ENCODE data around the gene EYA4.

The EYA4 gene

DNA sequence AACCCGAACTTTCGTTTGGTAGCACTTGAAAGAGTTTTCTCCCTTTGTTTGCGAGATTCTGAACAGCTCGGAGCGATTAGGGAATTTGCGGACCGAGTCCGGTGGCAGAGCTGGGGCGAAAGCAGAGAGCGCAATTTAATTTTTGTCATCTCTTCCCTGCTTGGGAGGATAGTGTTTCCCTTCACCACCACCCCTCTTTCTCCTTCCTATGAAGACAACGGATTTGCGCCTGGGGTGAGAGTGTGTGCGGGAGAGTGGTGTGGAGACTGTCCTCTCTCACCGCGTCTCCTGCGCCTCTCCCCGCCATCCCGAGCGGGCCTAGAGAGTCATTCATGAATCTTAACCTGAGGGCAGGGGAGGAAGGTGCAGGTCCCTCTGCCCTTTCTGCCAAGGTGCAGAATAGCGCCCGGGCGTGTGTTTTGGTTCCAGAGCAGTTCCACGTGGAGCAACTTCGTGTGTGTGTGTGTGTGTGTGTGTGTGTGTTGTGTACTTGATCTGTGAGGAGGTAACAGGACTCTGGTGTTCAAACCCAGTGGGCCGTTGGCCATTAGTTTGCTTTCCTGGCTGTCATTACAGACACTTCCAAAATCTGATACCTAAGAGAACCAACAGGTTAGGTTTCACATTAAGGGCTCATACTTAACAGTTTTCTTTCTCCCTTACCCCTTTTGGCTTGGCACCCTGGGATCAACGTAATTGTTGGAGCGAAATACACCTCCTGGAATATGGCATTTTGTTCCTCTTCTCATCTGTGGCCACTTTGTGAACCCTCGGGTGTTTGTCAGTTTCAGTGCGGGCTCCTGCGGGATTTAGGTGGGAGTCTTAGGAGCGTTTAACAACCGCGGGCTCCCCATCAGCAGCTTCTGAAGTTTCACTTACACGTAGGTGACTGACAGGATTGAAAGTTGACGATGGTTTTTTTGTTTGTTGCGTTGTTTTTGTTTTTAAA is 1.8 kb downstream of the EYA4 start:
- no peak for DNase-seq (ENCODE audit: low spot score)

DNA sequence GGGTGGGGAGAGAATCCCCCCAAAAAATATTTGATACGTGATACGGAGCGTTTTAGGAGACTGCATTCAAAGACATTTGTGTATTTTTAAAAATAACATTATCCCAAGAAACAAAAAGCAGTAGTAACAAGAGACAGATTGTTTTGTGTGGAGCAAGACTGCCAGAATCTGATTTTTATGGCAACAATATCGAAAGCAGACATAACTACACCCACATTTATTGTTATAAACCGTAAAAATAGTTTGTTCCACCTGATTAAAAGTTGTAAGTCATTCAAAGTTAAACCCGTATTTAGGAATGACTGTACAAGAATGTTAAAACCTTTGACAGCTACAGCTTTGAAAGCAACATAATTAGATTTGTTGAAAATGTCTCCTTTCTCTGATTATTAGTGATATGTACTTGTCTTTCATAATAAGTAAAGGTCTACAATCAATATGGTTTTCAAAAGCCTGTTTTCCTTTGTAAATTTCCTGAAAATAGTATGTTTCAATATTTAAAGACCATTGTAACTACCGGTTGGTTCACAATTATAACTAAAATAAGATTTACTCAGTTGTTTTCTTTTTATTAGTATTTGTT is 2.7 kb downstream of the EYA4 start:
- no peak for DNase-seq (ENCODE audit: low spot score)

GRCh38 chr6:133244519-133244918 is 3.4 kb downstream of the EYA4 start:
- DNase-seq (ENCODE audit: low spot score): no peak

GRCh38 chr6:133245007-133245406 is 3.9 kb downstream of the EYA4 start:
- DNase-seq (ENCODE audit: low spot score): no peak

DNA sequence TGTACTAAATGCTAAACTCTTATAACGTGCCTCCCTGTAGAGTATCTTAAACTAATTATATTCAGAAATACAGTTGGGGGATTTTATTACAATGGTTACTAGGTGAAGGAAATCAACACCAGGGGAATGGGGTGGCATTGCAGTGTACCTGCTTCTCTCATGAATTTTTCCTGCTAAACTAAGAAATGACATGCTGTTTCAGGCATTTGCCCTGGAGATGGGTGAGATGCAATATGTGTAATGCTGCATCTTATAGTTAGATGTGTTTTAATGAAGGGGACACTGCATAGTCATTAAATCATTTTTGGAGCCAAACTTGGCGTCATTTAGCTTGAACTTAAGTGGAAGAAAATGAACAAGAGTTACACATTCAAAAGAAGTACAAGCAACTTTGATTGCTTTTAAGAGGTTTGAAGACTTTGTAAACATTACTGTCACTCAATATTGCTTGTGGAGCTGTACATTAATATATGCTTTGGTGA is 4.3 kb downstream of the EYA4 start:
- DNase-seq (ENCODE audit: low spot score): no peak

DNA sequence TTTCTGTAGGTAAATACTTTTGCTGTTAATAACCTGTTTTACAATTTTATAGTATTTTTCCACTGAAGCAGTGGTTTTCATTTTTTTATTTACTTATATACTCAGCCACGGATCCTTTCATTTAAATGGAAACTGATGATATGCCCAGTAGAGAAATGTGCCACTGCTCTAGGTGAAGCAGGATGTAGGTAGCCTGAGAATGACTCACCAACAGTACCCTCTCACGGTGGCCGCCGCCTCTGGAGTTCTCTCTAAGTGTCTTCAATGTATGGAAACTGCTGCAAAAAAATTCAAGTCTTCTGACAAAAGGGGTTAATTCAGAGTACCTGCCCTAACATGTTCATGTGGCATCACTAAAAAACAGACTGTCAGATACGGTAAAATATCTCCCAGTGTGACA is 6.4 kb downstream of the EYA4 start:
- no peak for DNase-seq (ENCODE audit: low spot score)

DNA sequence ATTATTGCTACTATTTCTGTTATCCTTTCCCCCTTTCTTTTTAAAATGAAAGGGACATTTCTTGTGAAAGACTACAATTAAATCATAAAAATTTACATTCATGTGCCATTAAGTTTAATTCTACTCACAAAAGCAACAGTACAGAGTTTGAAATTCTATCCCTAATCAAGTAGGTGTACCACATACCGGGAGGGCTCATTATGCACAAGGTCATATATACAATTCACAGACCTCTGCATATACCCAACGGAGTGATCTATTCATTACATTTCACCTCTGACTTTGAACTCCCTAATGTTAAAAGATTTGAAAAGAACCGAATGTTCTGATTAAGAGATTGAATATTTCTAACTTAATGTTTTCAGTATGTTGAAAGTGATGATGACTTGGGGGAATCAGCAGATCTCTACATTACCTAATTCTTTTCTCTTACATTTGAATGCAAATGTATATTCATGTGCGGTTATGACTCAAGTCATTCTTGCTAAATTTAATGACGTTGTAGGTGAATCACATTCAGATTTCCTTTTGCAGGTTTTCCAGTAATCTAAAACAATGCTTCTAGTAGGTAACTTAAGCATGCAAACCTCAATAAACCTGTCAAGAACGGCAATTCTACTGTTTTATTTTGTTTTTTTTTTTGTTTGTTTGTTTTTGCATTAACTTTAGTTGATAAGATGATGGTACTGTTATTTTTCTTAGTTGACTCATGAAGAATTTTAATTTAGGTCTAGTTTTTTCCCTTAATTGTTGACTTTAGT is 7.3 kb downstream of the EYA4 start:
- DNase-seq (ENCODE audit: low spot score): no peak

DNA sequence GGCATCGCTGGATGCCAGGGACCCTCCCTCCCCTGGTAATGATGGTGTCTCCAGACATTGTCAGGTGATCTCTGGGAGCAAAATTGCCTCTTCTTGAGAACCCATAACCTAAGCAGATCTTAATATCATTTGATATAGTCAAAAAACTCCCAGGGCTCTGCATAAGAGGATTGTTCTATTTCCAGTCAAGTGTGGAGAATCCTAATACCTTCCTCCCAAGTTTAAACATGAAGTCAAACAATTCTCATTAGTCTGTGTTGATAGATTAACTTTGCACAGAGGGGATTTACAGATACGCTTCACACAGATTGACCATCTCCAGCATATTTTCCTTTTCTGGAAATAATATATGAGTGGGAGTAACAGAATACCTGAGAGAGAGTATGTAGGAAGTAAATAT is 10.5 kb downstream of the EYA4 start:
- no peak for DNase-seq (ENCODE audit: low spot score)

GRCh38 chr6:133254552-133255228 is 13.5 kb downstream of the EYA4 start:
- DNase-seq (ENCODE audit: low spot score): no peak

DNA sequence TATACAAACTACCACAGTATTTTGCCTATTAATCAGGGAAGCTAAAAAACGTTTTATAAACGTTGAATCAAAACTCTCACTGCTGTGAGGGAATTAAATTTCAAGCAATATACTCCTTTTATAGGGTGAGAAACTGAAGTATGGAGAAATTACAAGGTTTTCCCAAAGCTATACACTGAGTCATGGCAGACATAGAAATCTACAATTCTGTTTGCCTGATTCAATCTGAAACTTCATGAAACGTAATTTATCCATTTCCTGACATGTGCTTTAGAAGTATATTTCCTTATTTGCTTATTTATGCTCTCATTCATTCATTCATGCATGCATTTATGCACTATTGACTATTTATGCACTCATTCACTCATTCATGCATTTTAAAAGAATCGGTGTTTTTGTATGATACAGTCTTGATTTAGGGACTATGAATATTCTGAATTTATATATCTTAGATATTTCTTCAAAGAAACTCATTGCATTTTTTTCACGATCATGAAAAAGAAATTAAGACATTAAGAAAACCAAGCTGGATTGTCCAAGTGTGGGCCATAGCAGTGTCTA is 16.5 kb downstream of the EYA4 start:
- no peak for DNase-seq (ENCODE audit: low spot score)

DNA sequence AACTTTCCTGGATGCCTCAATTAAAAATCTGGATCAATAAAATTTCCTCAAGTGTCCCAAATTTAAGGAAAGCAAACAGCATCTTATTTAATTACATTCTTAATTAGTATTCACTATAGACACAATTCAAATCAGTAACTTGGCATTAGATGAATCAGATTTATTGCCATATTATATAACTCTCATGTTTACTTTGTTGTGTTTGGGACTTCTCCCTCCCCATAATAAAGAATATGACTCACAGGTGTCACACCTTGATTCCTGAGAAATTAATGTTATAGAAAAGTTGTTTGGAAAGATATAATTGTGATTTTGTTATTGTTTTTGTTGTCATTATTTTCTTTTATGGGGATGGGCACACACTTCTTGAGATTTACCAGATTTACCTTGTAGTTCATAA is 18.4 kb downstream of the EYA4 start:
- no peak for DNase-seq (ENCODE audit: low spot score)

- DNase-seq (ENCODE audit: low spot score): no peak
Observed at GRCh38 chr6:133262804-133263203, 21.6 kb downstream of the EYA4 start.

- no peak for DNase-seq (ENCODE audit: low spot score)
Observed at GRCh38 chr6:133265066-133265465, 23.9 kb downstream of the EYA4 start.

- DNase-seq (ENCODE audit: low spot score): no peak
Observed at GRCh38 chr6:133266186-133266585, 25.0 kb downstream of the EYA4 start.

GRCh38 chr6:133268621-133269020 is 27.5 kb downstream of the EYA4 start:
- DNase-seq (ENCODE audit: low spot score): no peak

DNA sequence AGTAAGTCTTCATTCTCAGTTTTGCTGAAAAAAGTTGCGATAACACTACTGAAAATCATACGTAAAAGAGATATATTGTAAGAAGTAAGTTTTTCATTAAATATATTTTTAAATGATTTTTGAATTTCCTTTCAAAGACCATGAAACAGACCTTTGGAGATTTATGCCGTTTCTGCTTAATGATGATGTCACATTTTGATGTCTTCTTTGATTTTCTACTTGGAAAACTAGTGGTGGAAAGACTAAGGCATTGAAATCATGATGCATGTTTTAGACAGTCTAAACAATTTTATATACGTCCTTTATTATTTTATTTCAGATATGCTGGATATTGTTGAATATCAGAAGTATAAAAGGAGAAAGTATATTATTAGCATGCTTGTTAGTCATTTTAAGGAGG is 33.7 kb downstream of the EYA4 start:
- no peak for DNase-seq (ENCODE audit: low spot score)

DNA sequence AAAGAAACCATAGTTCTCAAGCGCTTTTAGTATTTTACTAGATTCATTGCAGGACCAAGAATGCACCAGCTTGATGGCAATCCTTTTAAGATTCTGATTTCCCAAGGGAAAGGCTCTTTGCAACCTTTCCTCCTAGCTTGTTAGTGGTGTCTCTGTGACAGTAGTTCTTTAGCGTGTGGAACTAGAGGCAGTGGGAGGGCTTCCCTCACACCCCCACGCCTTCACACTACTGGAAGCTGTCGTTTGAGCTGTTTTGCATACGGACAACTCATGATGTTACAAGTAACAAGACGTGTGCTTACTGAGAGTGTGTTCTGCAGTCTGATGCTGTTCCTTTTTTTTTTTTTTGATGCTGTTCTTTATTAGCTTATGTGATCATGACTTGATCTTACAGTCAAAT is 34.1 kb downstream of the EYA4 start:
- no peak for DNase-seq (ENCODE audit: low spot score)

GRCh38 chr6:133277228-133277899 is 36.2 kb downstream of the EYA4 start:
- DNase-seq (ENCODE audit: low spot score): no peak

DNA sequence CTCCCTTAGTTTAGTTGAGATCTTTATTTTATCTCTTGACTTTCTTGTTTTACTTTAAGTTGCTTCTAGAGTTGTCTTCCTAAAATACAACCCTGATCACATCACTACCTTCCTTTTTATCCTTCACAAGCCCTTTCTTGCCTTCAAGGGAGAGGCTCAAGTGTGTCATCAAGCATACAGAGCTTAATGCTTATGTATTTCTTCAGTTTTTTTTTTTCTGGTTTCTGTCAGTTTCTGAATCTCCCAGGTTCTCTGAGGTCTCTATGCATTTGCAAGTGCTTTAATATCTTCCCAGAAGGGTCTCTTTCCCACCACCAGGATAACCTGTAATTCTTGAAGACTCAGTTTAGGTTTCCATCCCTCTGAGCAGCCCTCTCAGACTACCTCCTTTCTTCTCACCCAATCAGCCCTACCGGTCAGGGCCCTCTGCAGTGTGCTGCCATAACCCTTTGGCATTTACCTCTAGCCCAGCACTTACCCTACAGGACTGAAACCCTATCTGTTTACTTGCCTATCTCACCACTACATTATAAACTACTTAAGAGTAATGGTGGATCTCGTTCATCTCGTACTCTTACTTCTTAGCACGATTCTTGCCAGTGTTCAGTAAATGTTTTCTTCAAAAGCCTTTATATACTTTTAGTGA is 36.9 kb downstream of the EYA4 start:
- DNase-seq (ENCODE audit: low spot score): no peak

DNA sequence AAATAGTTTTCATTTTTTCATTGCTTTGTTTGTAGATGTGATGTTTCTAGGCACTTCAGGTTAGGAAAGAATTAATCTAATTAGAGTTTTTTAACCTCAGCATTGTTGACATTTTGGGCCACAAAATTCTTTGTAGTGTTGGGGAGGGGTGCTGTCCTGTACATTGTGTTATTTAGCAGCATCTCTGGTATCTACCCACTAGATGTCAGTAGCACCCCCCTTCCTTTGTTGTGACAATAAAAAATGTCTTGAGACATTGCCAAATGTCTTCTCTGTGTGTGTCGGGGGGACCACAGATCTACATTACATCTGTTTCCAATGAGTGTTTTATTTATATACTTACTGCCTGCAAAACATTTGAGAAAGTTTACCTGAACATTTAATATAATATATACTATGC is 45.6 kb downstream of the EYA4 start:
- no peak for DNase-seq (ENCODE audit: low spot score)

GRCh38 chr6:133288662-133289061 is 47.5 kb downstream of the EYA4 start:
- DNase-seq (ENCODE audit: low spot score): no peak
